GM23338 (cell line): ENCODE measurements around the gene SCAPER. TPM values are rescaled to one million over a fixed set of nuclear protein-coding genes. Genes with fewer than 3 reads are reported as not detected.

Experiments used
- ATAC-seq: fragments of 200-7000 bp; cut with Tn5 transposase; 3 replicates; pipeline ENCODE4 v1.9.1; 2020
- DNase-seq: peaks from one replicate; pipeline ENCODE4 v3.0.0-alpha.2; 2015; ENCODE audit warnings: low spot score
- H2AFZ ChIP-seq: fragments of 200-600 bp; sonication (generic); 2 replicates; pipeline ENCODE4 v1.8.0; 2016; ENCODE audit warnings: antibody characterized with exemption, mild to moderate bottlenecking, moderate library complexity
- H3F3A ChIP-seq: fragments of 200-600 bp; sonication (generic); replicated peaks from 2 replicates; pipeline ENCODE4 v1.8.0; 2017; ENCODE audit warnings: antibody characterized with exemption, mixed run types, low read depth
- H3K27ac ChIP-seq: fragments of 200-600 bp; sonication (generic); 2 replicates; pipeline ENCODE4 v1.6.1; 2016; ENCODE audit warnings: low read depth
- H3K27me3 ChIP-seq: fragments of 200-600 bp; sonication (generic); 2 replicates; pipeline ENCODE4 v1.8.0; 2016; ENCODE audit warnings: mild to moderate bottlenecking, mixed run types, moderate library complexity; ENCODE audit not compliant: insufficient read depth
- H3K36me3 ChIP-seq: fragments of 200-600 bp; sonication (generic); 2 replicates; pipeline ENCODE4 v1.8.0; 2016; ENCODE audit warnings: mild to moderate bottlenecking; ENCODE audit not compliant: insufficient read depth
- H3K4me1 ChIP-seq: fragments of 200-600 bp; sonication (generic); 2 replicates; pipeline ENCODE4 v1.8.0; 2016; ENCODE audit warnings: mild to moderate bottlenecking, moderate library complexity; ENCODE audit not compliant: insufficient read depth
- H3K4me2 ChIP-seq: fragments of 200-600 bp; sonication (generic); 2 replicates; pipeline ENCODE4 v1.7.1; 2017; ENCODE audit warnings: mixed run types
- H3K4me3 ChIP-seq: fragments of 200-600 bp; sonication (generic); 2 replicates; pipeline ENCODE4 v1.6.1; 2016; ENCODE audit warnings: mixed run types
- H3K79me2 ChIP-seq: fragments of 200-600 bp; sonication (generic); replicated peaks from 2 replicates; pipeline ENCODE4 v1.8.0; 2017; ENCODE audit warnings: mild to moderate bottlenecking; ENCODE audit not compliant: insufficient read depth
- H3K9me2 ChIP-seq: fragments of 200-600 bp; sonication (generic); 2 replicates; pipeline ENCODE4 v1.8.0; 2017; ENCODE audit not compliant: insufficient read depth
- H4K20me1 ChIP-seq: fragments of 200-600 bp; sonication (generic); replicated peaks from 2 replicates; pipeline ENCODE4 v1.8.0; 2017; ENCODE audit warnings: mild to moderate bottlenecking; ENCODE audit not compliant: insufficient read depth
- H3K27ac Mint-ChIP-seq: 2 replicates; pipeline ENCODE4 v1.8.0; 2020; ENCODE audit warnings: inconsistent platforms, mild to moderate bottlenecking, moderate library complexity, mixed read lengths
- H3K27me3 Mint-ChIP-seq: 3 replicates; pipeline ENCODE4 v1.8.0; 2022; ENCODE audit warnings: low read depth, mild to moderate bottlenecking, moderate library complexity, mixed read lengths, inconsistent platforms; ENCODE audit not compliant: insufficient read depth, poor library complexity
- H3K36me3 Mint-ChIP-seq: 3 replicates; pipeline ENCODE4 v1.8.0; 2021; ENCODE audit warnings: low read depth, mild to moderate bottlenecking, inconsistent platforms, moderate library complexity, mixed read lengths
- H3K4me1 Mint-ChIP-seq: 3 replicates; pipeline ENCODE4 v1.8.0; 2020; ENCODE audit warnings: mild to moderate bottlenecking, inconsistent platforms, mixed read lengths
- H3K4me3 Mint-ChIP-seq: 3 replicates; pipeline ENCODE4 v1.8.0; 2021; ENCODE audit warnings: moderate library complexity, mild to moderate bottlenecking, inconsistent platforms, mixed read lengths
- H3K9me3 Mint-ChIP-seq: 3 replicates; pipeline ENCODE4 v1.8.0; 2020; ENCODE audit warnings: moderate library complexity, mild to moderate bottlenecking, inconsistent platforms, mixed read lengths
- CREB1 ChIP-seq: fragments of 250-450 bp; sonication (Bioruptor Pico); IDR thresholded peaks from 2 replicates; pipeline ENCODE4 v1.5.0; 2020; ENCODE audit warnings: low read depth, mild to moderate bottlenecking, moderate library complexity
- EZH2 ChIP-seq: fragments of 200-600 bp; sonication (generic); IDR thresholded peaks from one replicate; pipeline ENCODE4 v1.8.0; 2017; ENCODE audit warnings: antibody characterized with exemption, mild to moderate bottlenecking, low read depth; ENCODE audit not compliant: unreplicated experiment
- EZH2phosphoT487 ChIP-seq: fragments of 200-600 bp; sonication (generic); IDR thresholded peaks from one replicate; pipeline ENCODE4 v1.8.1; 2018; ENCODE audit warnings: antibody characterized with exemption; ENCODE audit not compliant: unreplicated experiment
- JUNB ChIP-seq: IDR thresholded peaks from one replicate; pipeline ENCODE4 v1.6.1; 2016; ENCODE audit warnings: antibody characterized with exemption; ENCODE audit not compliant: unreplicated experiment
- NANOG ChIP-seq: IDR thresholded peaks from 2 replicates; pipeline ENCODE4 v1.6.1; 2016; ENCODE audit warnings: antibody characterized with exemption, borderline replicate concordance
- POLR2AphosphoS5 ChIP-seq: IDR thresholded peaks from 2 replicates; pipeline ENCODE4 v1.6.1; 2016; ENCODE audit warnings: antibody characterized with exemption, low read depth
- STAT1 ChIP-seq: IDR thresholded peaks from one replicate; pipeline ENCODE4 v1.6.1; 2016; ENCODE audit warnings: antibody characterized with exemption; ENCODE audit not compliant: unreplicated experiment
- ZNF114 ChIP-seq: fragments of 250-450 bp; sonication (Bioruptor Pico); IDR thresholded peaks from 2 replicates; pipeline ENCODE4 v1.5.0; 2020; ENCODE audit warnings: mild to moderate bottlenecking, moderate library complexity
- ZNF331 ChIP-seq: fragments of 250-450 bp; sonication (Bioruptor Pico); IDR thresholded peaks from 2 replicates; pipeline ENCODE4 v1.5.0; 2020; ENCODE audit warnings: low read depth, mild to moderate bottlenecking, moderate library complexity
- polyA plus RNA-seq: library from polyadenylated mRNA; unstranded; fragments of >200 nt; fragmentation: Nextera tagmentation; extraction: Ambion mirVana; gene quantifications from 2 replicates; pipeline ENCODE4 v1.2.1, GENCODE V29; 2016
- total RNA-seq: library from RNA; depleted of rRNA; stranded (reverse); fragments of >200 nt; shearing (Covaris generic); gene quantifications from 2 replicates; pipeline ENCODE4 v1.2.3, GENCODE V29; 2014
- TF ChIP-seq, protein P1 (sequence below): IDR thresholded peaks from one replicate; pipeline ENCODE4 v1.6.1; 2018; ENCODE audit warnings: antibody characterized with exemption; ENCODE audit not compliant: unreplicated experiment
- TF ChIP-seq, protein P2 (sequence below), 2 experiments: fragments of 200-600 bp in 1 of 2; sonication (generic) in 1 of 2; conservative IDR thresholded peaks; 2 replicates each; pipeline versions ENCODE4 v1.5.1 to v1.6.1; 2016 to 2017; ENCODE audit warnings: antibody characterized with exemption in 2 of 2, low read depth in 2 of 2, mild to moderate bottlenecking in 2 of 2, moderate library complexity in 1 of 2
- TF ChIP-seq, protein P3 (sequence below): fragments of 250-450 bp; sonication (Bioruptor Pico); IDR thresholded peaks from 2 replicates; pipeline ENCODE4 v1.5.0; 2020; ENCODE audit warnings: mild to moderate bottlenecking, moderate library complexity
- TF ChIP-seq, protein P4 (sequence below): IDR thresholded peaks from 2 replicates; pipeline ENCODE4 v1.6.1; 2016; ENCODE audit warnings: antibody characterized with exemption

Gene SCAPER
- total and polyA plus RNA-seq, 2 experiments from 2014 or later, result 9.1 to 17.6 TPM

DNA sequence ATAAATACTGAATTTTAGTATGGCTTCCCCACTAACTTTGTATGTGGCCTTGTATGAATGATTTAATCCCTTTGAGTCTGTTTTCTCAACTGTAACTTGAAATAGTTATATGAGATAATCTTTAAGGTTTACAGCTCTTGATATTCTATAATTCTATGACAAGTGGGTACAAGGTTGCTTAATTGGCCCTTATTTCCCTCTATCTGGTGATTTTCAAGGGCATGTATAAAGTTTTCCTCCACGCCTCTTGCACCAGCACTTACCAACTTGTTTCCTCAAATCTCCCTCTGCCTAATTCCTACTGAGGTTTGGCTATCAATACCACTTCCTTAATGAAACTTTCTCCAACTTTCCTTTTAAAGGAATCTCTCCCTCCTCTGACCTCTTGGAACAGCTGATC lies 455.7 kb downstream of the SCAPER start:
- Mint-ChIP-seq H3K27ac (no peak overlapping the region), H3K27me3 (no peaks in the 10 kb centered on the region)

More for the DNA sequence above, 455.7 kb downstream of the SCAPER start:
- H3K4me3 ChIP-seq, result no peak overlapping the region
- no peak overlapping the region for H3K4me2 ChIP-seq
- H3K79me2 ChIP-seq, result no peaks in the 10 kb centered on the region
- H3K4me3 Mint-ChIP-seq, result no peak overlapping the region
- no peaks in the 10 kb centered on the region for H3K9me3 Mint-ChIP-seq
- no peaks in the 10 kb centered on the region for H3K4me1 Mint-ChIP-seq
- no peaks in the 10 kb centered on the region for H3K9me2 ChIP-seq
- no peak overlapping the region for H2AFZ ChIP-seq
- H3K36me3 ChIP-seq, result no peaks in the 10 kb centered on the region
- no peaks in the 10 kb centered on the region for H3K36me3 Mint-ChIP-seq
- ATAC-seq, result no peak
- no peaks in the 10 kb centered on the region for H4K20me1 ChIP-seq
- no peak overlapping the region for H3K27ac ChIP-seq
- no peaks in the 10 kb centered on the region for H3K27me3 ChIP-seq
- no peak for TF ChIP-seq NANOG
- no peak for TF ChIP-seq ZNF331
- no peak for TF ChIP-seq EZH2phosphoT487
- TF ChIP-seq, protein P1, sequence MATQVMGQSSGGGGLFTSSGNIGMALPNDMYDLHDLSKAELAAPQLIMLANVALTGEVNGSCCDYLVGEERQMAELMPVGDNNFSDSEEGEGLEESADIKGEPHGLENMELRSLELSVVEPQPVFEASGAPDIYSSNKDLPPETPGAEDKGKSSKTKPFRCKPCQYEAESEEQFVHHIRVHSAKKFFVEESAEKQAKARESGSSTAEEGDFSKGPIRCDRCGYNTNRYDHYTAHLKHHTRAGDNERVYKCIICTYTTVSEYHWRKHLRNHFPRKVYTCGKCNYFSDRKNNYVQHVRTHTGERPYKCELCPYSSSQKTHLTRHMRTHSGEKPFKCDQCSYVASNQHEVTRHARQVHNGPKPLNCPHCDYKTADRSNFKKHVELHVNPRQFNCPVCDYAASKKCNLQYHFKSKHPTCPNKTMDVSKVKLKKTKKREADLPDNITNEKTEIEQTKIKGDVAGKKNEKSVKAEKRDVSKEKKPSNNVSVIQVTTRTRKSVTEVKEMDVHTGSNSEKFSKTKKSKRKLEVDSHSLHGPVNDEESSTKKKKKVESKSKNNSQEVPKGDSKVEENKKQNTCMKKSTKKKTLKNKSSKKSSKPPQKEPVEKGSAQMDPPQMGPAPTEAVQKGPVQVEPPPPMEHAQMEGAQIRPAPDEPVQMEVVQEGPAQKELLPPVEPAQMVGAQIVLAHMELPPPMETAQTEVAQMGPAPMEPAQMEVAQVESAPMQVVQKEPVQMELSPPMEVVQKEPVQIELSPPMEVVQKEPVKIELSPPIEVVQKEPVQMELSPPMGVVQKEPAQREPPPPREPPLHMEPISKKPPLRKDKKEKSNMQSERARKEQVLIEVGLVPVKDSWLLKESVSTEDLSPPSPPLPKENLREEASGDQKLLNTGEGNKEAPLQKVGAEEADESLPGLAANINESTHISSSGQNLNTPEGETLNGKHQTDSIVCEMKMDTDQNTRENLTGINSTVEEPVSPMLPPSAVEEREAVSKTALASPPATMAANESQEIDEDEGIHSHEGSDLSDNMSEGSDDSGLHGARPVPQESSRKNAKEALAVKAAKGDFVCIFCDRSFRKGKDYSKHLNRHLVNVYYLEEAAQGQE, result no peak
- TF ChIP-seq EZH2, result no peak
- no peak for TF ChIP-seq JUNB
- no peak for TF ChIP-seq ZNF114
- TF ChIP-seq STAT1, result no peak
- no peak for TF ChIP-seq POLR2AphosphoS5
- no peak for TF ChIP-seq CREB1 (CRISPR knock-in tag)
- TF ChIP-seq, protein P2, sequence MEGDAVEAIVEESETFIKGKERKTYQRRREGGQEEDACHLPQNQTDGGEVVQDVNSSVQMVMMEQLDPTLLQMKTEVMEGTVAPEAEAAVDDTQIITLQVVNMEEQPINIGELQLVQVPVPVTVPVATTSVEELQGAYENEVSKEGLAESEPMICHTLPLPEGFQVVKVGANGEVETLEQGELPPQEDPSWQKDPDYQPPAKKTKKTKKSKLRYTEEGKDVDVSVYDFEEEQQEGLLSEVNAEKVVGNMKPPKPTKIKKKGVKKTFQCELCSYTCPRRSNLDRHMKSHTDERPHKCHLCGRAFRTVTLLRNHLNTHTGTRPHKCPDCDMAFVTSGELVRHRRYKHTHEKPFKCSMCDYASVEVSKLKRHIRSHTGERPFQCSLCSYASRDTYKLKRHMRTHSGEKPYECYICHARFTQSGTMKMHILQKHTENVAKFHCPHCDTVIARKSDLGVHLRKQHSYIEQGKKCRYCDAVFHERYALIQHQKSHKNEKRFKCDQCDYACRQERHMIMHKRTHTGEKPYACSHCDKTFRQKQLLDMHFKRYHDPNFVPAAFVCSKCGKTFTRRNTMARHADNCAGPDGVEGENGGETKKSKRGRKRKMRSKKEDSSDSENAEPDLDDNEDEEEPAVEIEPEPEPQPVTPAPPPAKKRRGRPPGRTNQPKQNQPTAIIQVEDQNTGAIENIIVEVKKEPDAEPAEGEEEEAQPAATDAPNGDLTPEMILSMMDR (conservative IDR thresholded peaks at IDR 0.05; ENCODE audit: low read depth in 2 of 2), result no peak
- TF ChIP-seq, protein P3, sequence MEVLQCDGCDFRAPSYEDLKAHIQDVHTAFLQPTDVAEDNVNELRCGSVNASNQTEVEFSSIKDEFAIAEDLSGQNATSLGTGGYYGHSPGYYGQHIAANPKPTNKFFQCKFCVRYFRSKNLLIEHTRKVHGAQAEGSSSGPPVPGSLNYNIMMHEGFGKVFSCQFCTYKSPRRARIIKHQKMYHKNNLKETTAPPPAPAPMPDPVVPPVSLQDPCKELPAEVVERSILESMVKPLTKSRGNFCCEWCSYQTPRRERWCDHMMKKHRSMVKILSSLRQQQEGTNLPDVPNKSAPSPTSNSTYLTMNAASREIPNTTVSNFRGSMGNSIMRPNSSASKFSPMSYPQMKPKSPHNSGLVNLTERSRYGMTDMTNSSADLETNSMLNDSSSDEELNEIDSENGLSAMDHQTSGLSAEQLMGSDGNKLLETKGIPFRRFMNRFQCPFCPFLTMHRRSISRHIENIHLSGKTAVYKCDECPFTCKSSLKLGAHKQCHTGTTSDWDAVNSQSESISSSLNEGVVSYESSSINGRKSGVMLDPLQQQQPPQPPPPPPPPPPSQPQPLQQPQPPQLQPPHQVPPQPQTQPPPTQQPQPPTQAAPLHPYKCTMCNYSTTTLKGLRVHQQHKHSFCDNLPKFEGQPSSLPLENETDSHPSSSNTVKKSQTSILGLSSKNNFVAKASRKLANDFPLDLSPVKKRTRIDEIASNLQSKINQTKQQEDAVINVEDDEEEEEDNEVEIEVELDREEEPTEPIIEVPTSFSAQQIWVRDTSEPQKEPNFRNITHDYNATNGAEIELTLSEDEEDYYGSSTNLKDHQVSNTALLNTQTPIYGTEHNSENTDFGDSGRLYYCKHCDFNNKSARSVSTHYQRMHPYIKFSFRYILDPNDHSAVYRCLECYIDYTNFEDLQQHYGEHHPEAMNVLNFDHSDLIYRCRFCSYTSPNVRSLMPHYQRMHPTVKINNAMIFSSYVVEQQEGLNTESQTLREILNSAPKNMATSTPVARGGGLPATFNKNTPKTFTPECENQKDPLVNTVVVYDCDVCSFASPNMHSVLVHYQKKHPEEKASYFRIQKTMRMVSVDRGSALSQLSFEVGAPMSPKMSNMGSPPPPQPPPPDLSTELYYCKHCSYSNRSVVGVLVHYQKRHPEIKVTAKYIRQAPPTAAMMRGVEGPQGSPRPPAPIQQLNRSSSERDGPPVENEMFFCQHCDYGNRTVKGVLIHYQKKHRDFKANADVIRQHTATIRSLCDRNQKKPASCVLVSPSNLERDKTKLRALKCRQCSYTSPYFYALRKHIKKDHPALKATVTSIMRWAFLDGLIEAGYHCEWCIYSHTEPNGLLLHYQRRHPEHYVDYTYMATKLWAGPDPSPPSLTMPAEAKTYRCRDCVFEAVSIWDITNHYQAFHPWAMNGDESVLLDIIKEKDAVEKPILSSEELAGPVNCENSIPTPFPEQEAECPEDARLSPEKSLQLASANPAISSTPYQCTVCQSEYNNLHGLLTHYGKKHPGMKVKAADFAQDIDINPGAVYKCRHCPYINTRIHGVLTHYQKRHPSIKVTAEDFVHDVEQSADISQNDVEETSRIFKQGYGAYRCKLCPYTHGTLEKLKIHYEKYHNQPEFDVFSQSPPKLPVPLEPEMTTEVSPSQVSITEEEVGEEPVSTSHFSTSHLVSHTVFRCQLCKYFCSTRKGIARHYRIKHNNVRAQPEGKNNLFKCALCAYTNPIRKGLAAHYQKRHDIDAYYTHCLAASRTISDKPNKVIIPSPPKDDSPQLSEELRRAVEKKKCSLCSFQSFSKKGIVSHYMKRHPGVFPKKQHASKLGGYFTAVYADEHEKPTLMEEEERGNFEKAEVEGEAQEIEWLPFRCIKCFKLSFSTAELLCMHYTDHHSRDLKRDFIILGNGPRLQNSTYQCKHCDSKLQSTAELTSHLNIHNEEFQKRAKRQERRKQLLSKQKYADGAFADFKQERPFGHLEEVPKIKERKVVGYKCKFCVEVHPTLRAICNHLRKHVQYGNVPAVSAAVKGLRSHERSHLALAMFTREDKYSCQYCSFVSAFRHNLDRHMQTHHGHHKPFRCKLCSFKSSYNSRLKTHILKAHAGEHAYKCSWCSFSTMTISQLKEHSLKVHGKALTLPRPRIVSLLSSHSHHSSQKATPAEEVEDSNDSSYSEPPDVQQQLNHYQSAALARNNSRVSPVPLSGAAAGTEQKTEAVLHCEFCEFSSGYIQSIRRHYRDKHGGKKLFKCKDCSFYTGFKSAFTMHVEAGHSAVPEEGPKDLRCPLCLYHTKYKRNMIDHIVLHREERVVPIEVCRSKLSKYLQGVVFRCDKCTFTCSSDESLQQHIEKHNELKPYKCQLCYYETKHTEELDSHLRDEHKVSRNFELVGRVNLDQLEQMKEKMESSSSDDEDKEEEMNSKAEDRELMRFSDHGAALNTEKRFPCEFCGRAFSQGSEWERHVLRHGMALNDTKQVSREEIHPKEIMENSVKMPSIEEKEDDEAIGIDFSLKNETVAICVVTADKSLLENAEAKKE (CRISPR knock-in tag), result no peak
- TF ChIP-seq, protein P4, sequence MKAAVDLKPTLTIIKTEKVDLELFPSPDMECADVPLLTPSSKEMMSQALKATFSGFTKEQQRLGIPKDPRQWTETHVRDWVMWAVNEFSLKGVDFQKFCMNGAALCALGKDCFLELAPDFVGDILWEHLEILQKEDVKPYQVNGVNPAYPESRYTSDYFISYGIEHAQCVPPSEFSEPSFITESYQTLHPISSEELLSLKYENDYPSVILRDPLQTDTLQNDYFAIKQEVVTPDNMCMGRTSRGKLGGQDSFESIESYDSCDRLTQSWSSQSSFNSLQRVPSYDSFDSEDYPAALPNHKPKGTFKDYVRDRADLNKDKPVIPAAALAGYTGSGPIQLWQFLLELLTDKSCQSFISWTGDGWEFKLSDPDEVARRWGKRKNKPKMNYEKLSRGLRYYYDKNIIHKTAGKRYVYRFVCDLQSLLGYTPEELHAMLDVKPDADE, result no peak
- DNase-seq, result no peak
- H3K4me1 ChIP-seq, result no peaks in the 10 kb centered on the region
- no peaks in the 10 kb centered on the region for H3F3A ChIP-seq
